Prostate gland (tissue), 2 donors: ENCODE data around the gene HOXD13.

Experiments
- POLR2A ChIP-seq: fragments of 450-650 bp; IDR thresholded peaks from one replicate; pipeline ENCODE4 v1.6.1; 2016; ENCODE audit warnings: antibody characterized with exemption, mild to moderate bottlenecking
- TF ChIP-seq, protein P1 (sequence below), 4 experiments: fragments of 200-600 bp in 2 of 4; fragments of 450-650 bp in 2 of 4; sonication (generic) in 2 of 4; IDR thresholded peaks; 1 replicate in 3 of 4; 2 replicates in 1 of 4; pipeline ENCODE4 v1.5.1; 2016 to 2019; ENCODE audit warnings: antibody characterized with exemption in 4 of 4, mild to moderate bottlenecking in 2 of 4, moderate library complexity in 2 of 4

GRCh38 chr2:176076796-176077195 lies 15.7 kb upstream of the HOXD13 start:
- TF ChIP-seq, protein P1, sequence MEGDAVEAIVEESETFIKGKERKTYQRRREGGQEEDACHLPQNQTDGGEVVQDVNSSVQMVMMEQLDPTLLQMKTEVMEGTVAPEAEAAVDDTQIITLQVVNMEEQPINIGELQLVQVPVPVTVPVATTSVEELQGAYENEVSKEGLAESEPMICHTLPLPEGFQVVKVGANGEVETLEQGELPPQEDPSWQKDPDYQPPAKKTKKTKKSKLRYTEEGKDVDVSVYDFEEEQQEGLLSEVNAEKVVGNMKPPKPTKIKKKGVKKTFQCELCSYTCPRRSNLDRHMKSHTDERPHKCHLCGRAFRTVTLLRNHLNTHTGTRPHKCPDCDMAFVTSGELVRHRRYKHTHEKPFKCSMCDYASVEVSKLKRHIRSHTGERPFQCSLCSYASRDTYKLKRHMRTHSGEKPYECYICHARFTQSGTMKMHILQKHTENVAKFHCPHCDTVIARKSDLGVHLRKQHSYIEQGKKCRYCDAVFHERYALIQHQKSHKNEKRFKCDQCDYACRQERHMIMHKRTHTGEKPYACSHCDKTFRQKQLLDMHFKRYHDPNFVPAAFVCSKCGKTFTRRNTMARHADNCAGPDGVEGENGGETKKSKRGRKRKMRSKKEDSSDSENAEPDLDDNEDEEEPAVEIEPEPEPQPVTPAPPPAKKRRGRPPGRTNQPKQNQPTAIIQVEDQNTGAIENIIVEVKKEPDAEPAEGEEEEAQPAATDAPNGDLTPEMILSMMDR (IDR thresholded peaks at IDR 0.05): no peak
- TF ChIP-seq POLR2A: no peak
